ENCODE measurements around the gene SPATA1. TPM values are rescaled to one million over a fixed set of nuclear protein-coding genes. Genes with fewer than 3 reads are reported as not detected.

SPATA1 gene
- total and polyA plus RNA-seq, 4 donors = 0.90 to 2.4 (median 1.4) TPM

DNA sequence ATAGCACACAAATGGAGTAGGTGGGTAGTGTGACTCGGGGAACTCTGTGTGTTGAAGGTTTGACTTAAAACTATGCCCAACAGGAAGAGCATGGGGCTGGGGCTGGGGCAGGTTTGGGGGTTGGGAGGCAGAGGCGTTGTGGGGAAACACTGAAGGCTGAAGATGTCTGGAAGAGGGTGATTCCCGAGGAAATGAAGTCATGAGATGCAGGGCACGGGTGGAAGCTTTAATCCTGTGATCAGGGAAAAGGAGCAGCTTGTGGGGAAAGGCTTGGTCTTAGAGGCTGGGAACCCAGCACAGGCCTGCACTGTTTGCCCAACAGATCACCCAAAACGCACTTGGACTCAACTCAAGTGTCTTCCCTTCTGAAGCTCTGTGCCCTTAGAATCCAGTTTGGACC, 94.6 kb downstream of the SPATA1 start:
- H3K36me3 ChIP-seq (ENCODE audit: control insufficient read depth, insufficient read depth, low read length) = no peaks in the 10 kb centered on the region
- no peaks in the 10 kb centered on the region for H3K4me1 ChIP-seq (ENCODE audit: control insufficient read depth, insufficient read depth, low read length)
- peaks cover 12% of the 10 kb centered on the region for H3K9me3 ChIP-seq (ENCODE audit: control insufficient read depth, insufficient read depth, low read length)
- H3K4me3 ChIP-seq (ENCODE audit: low read depth, low read length) = no peak overlapping the region
- no peak overlapping the region for H3K27ac ChIP-seq (ENCODE audit: low read depth, low read length)
- no peak for DNase-seq (ENCODE audit: low read depth in 4 of 6, low spot score in 6 of 6)
- 100% methylated on average over 4 of the region's 5 CpGs for WGBS (ENCODE audit: insufficient coverage)
- no peaks in the 10 kb centered on the region for H3K27me3 ChIP-seq (ENCODE audit: control insufficient read depth, insufficient read depth, low read length)

DNA sequence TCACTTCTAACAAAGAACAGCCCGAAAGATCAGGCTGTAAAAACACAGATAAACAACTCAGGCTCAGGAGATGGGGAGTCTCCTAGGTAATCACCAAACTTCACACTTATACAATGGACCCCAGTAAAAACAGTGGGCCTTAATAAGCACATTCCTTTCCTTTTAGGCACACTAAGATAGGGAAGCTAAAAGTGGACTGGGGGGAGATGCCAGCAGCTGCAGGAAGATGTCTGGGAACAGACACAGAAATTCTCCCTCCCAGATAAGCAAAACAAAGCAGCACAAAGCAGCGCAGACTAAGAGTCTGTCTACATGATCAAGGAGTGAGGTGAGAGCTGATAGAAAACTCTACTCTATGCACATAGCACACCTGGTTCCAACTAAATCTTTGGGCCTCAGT, 97.0 kb downstream of the SPATA1 start:
- no peak overlapping the region for H3K4me3 ChIP-seq (ENCODE audit: low read depth, low read length)

DNA sequence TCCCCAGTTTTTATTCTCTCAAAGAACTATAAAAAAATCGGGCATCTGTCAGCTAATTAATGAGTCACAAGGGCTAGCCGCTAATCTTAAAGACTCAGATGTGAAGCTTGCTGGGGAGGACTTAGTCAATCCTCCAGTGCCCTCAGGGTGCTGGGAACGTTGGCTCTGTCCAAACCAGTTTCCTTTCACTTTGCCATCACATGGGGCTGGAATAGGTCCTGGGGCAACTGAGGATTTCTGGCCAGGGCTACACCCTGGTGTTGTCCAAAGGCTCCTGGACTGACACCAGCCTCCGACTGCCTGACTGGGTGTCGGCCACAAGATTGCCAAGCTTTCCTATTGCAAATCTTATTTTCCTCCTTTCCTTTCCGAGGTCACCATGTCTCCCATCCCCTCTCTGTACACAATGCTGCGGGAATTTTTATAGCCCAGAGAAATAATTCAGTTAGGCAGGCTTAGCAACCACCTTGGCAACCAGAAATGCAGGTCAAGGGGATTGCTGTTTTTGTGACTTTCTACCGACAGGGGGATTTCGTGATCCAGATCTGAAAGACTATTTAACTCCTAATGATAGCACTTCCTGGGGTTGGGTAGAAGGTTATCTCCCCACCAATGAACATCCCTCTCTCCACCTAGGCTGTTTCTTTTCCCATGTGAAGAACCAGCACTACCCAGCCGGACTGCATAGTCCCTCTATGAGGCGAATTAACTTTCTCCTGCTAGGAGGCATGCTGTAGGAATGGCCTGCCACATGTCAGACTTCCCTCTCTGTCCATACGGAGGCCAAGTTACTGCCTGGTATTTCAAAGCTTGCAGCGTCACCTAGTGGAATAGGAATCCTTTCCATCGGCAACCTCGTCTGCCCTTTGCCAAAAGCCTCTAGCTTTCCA, 98.0 kb downstream of the SPATA1 start:
- peaks cover 16% of the 10 kb centered on the region for H3K9me3 ChIP-seq (ENCODE audit: control insufficient read depth, insufficient read depth, low read length)
- no peaks in the 10 kb centered on the region for H3K27me3 ChIP-seq (ENCODE audit: control insufficient read depth, insufficient read depth, low read length)
- no peak overlapping the region for H3K27ac ChIP-seq (ENCODE audit: low read depth, low read length)
- no peak overlapping the region for H3K4me3 ChIP-seq (ENCODE audit: low read depth, low read length)
- no peaks in the 10 kb centered on the region for H3K36me3 ChIP-seq (ENCODE audit: control insufficient read depth, insufficient read depth, low read length)
- no peak for DNase-seq (ENCODE audit: low read depth in 4 of 6, low spot score in 6 of 6)
- 76% methylated on average over 8 of the region's 15 CpGs for WGBS (ENCODE audit: insufficient coverage)
- no peaks in the 10 kb centered on the region for H3K4me1 ChIP-seq (ENCODE audit: control insufficient read depth, insufficient read depth, low read length)

More for the DNA sequence above, 97.0 kb downstream of the SPATA1 start:
- DNase-seq (ENCODE audit: low read depth in 4 of 6, low spot score in 6 of 6) = no peak
- WGBS (ENCODE audit: insufficient coverage) = 50% methylated on average over 1 of the region's 2 CpGs
- H3K36me3 ChIP-seq (ENCODE audit: control insufficient read depth, insufficient read depth, low read length) = no peaks in the 10 kb centered on the region
- no peaks in the 10 kb centered on the region for H3K27me3 ChIP-seq (ENCODE audit: control insufficient read depth, insufficient read depth, low read length)
- H3K27ac ChIP-seq (ENCODE audit: low read depth, low read length) = no peak overlapping the region
- no peaks in the 10 kb centered on the region for H3K4me1 ChIP-seq (ENCODE audit: control insufficient read depth, insufficient read depth, low read length)
- H3K9me3 ChIP-seq (ENCODE audit: control insufficient read depth, insufficient read depth, low read length) = peaks cover 16% of the 10 kb centered on the region

DNA sequence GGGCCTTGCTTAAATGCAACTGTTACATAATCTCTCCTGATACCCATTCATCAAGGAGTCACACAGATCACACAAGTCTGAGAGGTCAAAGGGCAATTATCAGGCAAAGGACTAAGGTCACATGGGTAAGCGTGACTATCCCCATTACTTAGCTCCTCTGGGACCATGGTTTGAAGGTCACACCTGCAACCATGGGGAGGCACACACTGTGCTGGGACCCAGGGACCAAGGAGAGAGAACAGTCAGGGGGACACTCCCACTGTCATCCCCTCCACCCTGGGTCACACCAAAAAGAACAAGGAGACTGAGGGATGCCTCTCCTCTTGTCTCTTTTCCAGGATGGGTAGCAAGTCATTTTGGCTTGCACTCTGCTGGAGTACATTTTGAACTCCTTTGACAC, 99.0 kb downstream of the SPATA1 start:
- no peaks in the 10 kb centered on the region for H3K4me1 ChIP-seq (ENCODE audit: control insufficient read depth, insufficient read depth, low read length)
- H3K9me3 ChIP-seq (ENCODE audit: control insufficient read depth, insufficient read depth, low read length) = peaks cover 16% of the 10 kb centered on the region
- H3K27ac ChIP-seq (ENCODE audit: low read depth, low read length) = no peak overlapping the region
- no peaks in the 10 kb centered on the region for H3K27me3 ChIP-seq (ENCODE audit: control insufficient read depth, insufficient read depth, low read length)
- DNase-seq (ENCODE audit: low read depth in 4 of 6, low spot score in 6 of 6) = no peak
- WGBS (ENCODE audit: insufficient coverage) = 100% methylated on average over 1 of the region's 1 CpG
- no peak overlapping the region for H3K4me3 ChIP-seq (ENCODE audit: low read depth, low read length)
- H3K36me3 ChIP-seq (ENCODE audit: control insufficient read depth, insufficient read depth, low read length) = no peaks in the 10 kb centered on the region

GRCh38 chr1:84606977-84607376, 100.8 kb downstream of the SPATA1 start:
- WGBS (ENCODE audit: insufficient coverage) = 90% methylated on average over 2 of the region's 5 CpGs
- DNase-seq (ENCODE audit: low read depth in 4 of 6, low spot score in 6 of 6) = no peak
- no peaks in the 10 kb centered on the region for H3K27me3 ChIP-seq (ENCODE audit: control insufficient read depth, insufficient read depth, low read length)
- H3K4me1 ChIP-seq (ENCODE audit: control insufficient read depth, insufficient read depth, low read length) = no peaks in the 10 kb centered on the region
- H3K36me3 ChIP-seq (ENCODE audit: control insufficient read depth, insufficient read depth, low read length) = no peaks in the 10 kb centered on the region
- H3K9me3 ChIP-seq (ENCODE audit: control insufficient read depth, insufficient read depth, low read length) = peaks cover 16% of the 10 kb centered on the region
- no peak overlapping the region for H3K27ac ChIP-seq (ENCODE audit: low read depth, low read length)
- no peak overlapping the region for H3K4me3 ChIP-seq (ENCODE audit: low read depth, low read length)

DNA sequence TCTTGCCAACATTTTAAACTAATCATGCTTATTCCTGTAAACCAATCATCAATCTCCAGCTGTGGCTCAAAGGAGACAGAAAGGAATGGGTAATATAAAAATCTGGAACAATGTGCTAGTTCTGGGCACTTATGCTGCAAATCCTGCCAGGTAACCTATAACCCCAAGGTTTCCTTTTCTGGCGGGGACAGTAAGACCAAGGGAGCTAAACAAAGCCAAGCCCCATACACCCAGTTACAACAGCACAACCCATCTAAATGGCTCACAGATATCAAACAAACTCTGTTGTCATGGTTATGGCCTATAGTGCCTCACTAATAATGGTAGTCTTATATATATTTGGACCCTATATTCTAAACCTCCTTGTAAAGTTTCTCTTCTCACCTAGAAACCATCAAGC, 104.9 kb downstream of the SPATA1 start:
- no peak overlapping the region for H3K4me3 ChIP-seq (ENCODE audit: low read depth, low read length)
- no peaks in the 10 kb centered on the region for H3K36me3 ChIP-seq (ENCODE audit: control insufficient read depth, insufficient read depth, low read length)
- DNase-seq (ENCODE audit: low read depth in 4 of 6, low spot score in 6 of 6) = no peak
- H3K9me3 ChIP-seq (ENCODE audit: control insufficient read depth, insufficient read depth, low read length) = peaks cover 3% of the 10 kb centered on the region
- H3K27me3 ChIP-seq (ENCODE audit: control insufficient read depth, insufficient read depth, low read length) = no peaks in the 10 kb centered on the region
- no peak overlapping the region for H3K27ac ChIP-seq (ENCODE audit: low read depth, low read length)
- no peaks in the 10 kb centered on the region for H3K4me1 ChIP-seq (ENCODE audit: control insufficient read depth, insufficient read depth, low read length)
- WGBS (ENCODE audit: insufficient coverage) = no CpG with 5 or more reads among the region's 1 CpG

DNA sequence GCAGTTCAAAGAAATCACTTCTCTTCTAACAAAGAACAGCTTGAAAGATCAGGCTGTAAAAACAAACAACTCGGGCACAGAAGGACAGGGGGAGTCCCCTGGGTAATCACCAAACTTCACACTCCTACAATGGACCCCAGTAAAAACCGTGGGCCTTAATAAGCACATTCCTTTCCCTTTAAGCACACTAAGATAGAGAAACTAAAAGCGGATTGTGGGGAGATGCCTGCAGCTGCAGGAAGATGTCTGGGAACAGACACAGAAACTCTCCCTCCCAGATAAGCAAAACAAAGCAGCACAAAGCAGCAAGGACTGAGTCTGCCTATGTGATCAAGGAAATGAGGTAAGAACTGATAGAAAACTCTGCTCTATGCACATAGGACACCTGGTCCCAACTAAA, 105.6 kb downstream of the SPATA1 start:
- WGBS (ENCODE audit: insufficient coverage) = 7% methylated on average over 2 of the region's 3 CpGs
- Histone ChIP-seq H3K4me1 (ENCODE audit: control insufficient read depth, insufficient read depth, low read length) (no peaks in the 10 kb centered on the region), H3K9me3 (ENCODE audit: control insufficient read depth, insufficient read depth, low read length) (peaks cover 2% of the 10 kb centered on the region), H3K27ac (ENCODE audit: low read depth, low read length) (no peak overlapping the region), H3K4me3 (ENCODE audit: low read depth, low read length) (no peak overlapping the region), H3K36me3 (ENCODE audit: control insufficient read depth, insufficient read depth, low read length) (no peaks in the 10 kb centered on the region), H3K27me3 (ENCODE audit: control insufficient read depth, insufficient read depth, low read length) (no peaks in the 10 kb centered on the region)
- peak in 1 of 6 donors; percentile 15 for DNase-seq (ENCODE audit: low read depth in 4 of 6, low spot score in 6 of 6)

- DNase-seq (ENCODE audit: low read depth in 4 of 6, low spot score in 6 of 6) = no peak
- Histone ChIP-seq H3K27me3 (ENCODE audit: control insufficient read depth, insufficient read depth, low read length) (no peaks in the 10 kb centered on the region), H3K36me3 (ENCODE audit: control insufficient read depth, insufficient read depth, low read length) (no peaks in the 10 kb centered on the region), H3K27ac (ENCODE audit: low read depth, low read length) (no peak overlapping the region), H3K4me3 (ENCODE audit: low read depth, low read length) (no peak overlapping the region), H3K4me1 (ENCODE audit: control insufficient read depth, insufficient read depth, low read length) (no peaks in the 10 kb centered on the region), H3K9me3 (ENCODE audit: control insufficient read depth, insufficient read depth, low read length) (no peaks in the 10 kb centered on the region)
- 80% methylated on average over 1 of the region's 2 CpGs for WGBS (ENCODE audit: insufficient coverage)
These were observed 106.8 kb downstream of the SPATA1 start for GRCh38 chr1:84613026-84613425.

DNA sequence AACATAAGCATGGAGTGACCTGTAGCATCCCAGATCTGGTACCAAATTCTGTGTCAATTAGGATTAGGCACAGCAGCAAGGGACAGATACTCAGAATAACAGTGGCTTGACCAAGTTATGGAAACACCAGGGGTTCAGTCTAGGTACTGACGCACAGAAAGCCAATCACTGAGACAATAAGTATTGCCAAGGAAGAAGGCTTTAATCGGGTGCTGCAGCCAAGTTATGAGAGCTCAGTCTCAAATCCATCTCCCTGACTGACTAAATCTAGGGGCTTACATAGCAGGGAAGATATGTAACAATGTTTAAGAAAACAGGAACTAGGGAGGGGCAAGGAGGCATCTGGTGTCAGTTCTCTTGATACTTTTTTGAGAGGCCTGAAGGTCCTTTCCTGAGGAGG, 107.7 kb downstream of the SPATA1 start:
- Histone ChIP-seq H3K4me3 (ENCODE audit: low read depth, low read length) (no peak overlapping the region), H3K27me3 (ENCODE audit: control insufficient read depth, insufficient read depth, low read length) (no peaks in the 10 kb centered on the region), H3K36me3 (ENCODE audit: control insufficient read depth, insufficient read depth, low read length) (no peaks in the 10 kb centered on the region), H3K9me3 (ENCODE audit: control insufficient read depth, insufficient read depth, low read length) (no peaks in the 10 kb centered on the region), H3K27ac (ENCODE audit: low read depth, low read length) (no peak overlapping the region), H3K4me1 (ENCODE audit: control insufficient read depth, insufficient read depth, low read length) (peaks cover 1% of the 10 kb centered on the region)
- WGBS (ENCODE audit: insufficient coverage) = 100% methylated on average over 1 of the region's 2 CpGs
- no peak for DNase-seq (ENCODE audit: low read depth in 4 of 6, low spot score in 6 of 6)

DNA sequence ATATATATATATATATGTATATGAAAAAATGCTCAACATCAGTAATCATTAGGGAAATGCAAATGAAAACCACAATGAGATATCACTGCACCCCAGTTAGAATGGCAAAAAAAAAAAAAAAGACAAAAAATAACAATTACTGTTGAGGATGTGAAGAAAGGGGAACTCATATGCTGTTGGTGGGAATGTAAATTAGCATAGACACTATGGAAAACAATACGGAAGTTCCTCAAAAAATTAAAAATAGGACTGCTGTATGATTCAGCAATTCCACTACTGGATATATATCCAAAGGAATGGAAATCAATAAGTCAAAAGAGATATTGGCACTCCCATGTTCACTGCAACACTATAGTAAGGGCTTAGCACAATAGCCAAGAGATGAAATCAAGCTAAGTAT, 109.6 kb downstream of the SPATA1 start:
- Histone ChIP-seq H3K36me3 (ENCODE audit: control insufficient read depth, insufficient read depth, low read length) (no peaks in the 10 kb centered on the region), H3K4me3 (ENCODE audit: low read depth, low read length) (no peak overlapping the region), H3K9me3 (ENCODE audit: control insufficient read depth, insufficient read depth, low read length) (no peaks in the 10 kb centered on the region), H3K4me1 (ENCODE audit: control insufficient read depth, insufficient read depth, low read length) (peaks cover 11% of the 10 kb centered on the region), H3K27ac (ENCODE audit: low read depth, low read length) (no peak overlapping the region), H3K27me3 (ENCODE audit: control insufficient read depth, insufficient read depth, low read length) (no peaks in the 10 kb centered on the region)
- no CpG with 5 or more reads among the region's 1 CpG for WGBS (ENCODE audit: insufficient coverage)
- no peak for DNase-seq (ENCODE audit: low read depth in 4 of 6, low spot score in 6 of 6)

Measured in spinal cord (tissue), 10 donors.